Measurements from ENCODE around the gene CBFA2T3. TPM values are rescaled to one million over a fixed set of nuclear protein-coding genes. Genes with fewer than 3 reads are reported as not detected.

CBFA2T3 gene
- total RNA-seq, 1 experiment from 2014 or later = 2.1 TPM

DNA sequence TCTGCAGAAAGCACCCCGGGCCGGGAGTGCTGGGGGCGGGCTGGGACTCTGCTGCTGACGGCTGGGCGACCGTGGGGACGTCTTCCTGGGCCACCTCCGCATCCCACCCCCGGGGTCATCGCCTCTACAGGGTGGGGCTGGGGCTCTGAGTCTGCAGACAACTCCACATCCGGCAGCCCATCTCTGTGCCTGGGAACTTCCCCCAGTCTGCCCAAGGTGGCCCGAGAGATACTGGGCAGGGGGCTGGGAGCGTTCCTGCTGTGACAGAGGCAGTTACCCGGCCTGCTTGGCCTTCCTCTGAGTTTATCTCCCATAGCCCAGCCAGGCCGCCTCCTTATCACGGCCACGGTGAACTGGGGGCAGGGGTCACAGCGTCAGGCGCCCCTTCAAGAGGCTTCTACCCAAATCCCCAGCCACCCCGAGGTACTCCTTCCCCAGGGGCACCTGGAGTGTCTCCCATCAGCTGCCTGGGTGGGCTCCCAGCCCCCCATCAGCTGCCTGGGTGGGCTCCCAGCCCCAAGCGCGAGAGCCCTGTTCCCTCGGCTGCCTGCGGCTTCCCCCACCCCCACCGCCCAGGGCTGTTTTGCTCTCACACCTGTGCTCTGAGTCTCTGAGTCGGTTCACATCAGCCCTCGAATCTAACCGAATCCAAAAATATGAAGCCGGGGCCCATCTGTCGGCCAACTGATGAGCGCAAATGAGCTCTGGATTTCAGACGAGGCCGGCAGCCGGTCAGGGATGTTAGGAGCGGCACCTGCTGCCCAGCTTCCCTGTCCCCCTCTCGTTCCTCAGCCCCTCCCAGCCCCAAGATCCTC lies 15.6 kb upstream of the CBFA2T3 start:
- Histone ChIP-seq H3K27me3 (replicated peaks; ENCODE audit: control insufficient read depth, insufficient read depth, low read length) (no peaks in the 10 kb centered on the region; the same call in 1 of the 2 replicates), H3K9me3 (peaks cover 11% of the 10 kb centered on the region), H3K4me1 (no peaks in the 10 kb centered on the region), H3K4me3 (ENCODE audit: low read depth, low read length) (no peak overlapping the region), H3K36me3 (ENCODE audit: control insufficient read depth, insufficient read depth, low read length) (no peaks in the 10 kb centered on the region)
- DNase-seq = no peak
- ChIA-PET CTCF (interaction anchor here (0.7 kb wide), 1 partner anchor 167 kb away, joined by 5 read pairs; no protein-coding TSS in a partner anchor), POLR2A (no interaction called here)
- Mint-ChIP-seq H3K9me3 (ENCODE audit: unreplicated experiment) (peaks cover 6% of the 10 kb centered on the region), H3K27me3 (ENCODE audit: insufficient read depth, unreplicated experiment) (peaks cover 4% of the 10 kb centered on the region), H3K27ac (ENCODE audit: unreplicated experiment) (no peak overlapping the region), H3K4me1 (ENCODE audit: low read depth, unreplicated experiment) (no peaks in the 10 kb centered on the region), H3K36me3 (ENCODE audit: insufficient read depth, unreplicated experiment) (no peaks in the 10 kb centered on the region), H3K4me3 (ENCODE audit: unreplicated experiment) (no peak overlapping the region)
- intact Hi-C loops (cut with micrococcal nuclease; ENCODE audit: unreplicated experiment) = no loop called here
- TF ChIP-seq, protein P1, sequence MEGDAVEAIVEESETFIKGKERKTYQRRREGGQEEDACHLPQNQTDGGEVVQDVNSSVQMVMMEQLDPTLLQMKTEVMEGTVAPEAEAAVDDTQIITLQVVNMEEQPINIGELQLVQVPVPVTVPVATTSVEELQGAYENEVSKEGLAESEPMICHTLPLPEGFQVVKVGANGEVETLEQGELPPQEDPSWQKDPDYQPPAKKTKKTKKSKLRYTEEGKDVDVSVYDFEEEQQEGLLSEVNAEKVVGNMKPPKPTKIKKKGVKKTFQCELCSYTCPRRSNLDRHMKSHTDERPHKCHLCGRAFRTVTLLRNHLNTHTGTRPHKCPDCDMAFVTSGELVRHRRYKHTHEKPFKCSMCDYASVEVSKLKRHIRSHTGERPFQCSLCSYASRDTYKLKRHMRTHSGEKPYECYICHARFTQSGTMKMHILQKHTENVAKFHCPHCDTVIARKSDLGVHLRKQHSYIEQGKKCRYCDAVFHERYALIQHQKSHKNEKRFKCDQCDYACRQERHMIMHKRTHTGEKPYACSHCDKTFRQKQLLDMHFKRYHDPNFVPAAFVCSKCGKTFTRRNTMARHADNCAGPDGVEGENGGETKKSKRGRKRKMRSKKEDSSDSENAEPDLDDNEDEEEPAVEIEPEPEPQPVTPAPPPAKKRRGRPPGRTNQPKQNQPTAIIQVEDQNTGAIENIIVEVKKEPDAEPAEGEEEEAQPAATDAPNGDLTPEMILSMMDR (IDR thresholded peaks at IDR 0.05; ENCODE audit: insufficient read depth in 1 of 2, low read depth in 1 of 2, low read length in 1 of 2, severe bottlenecking in 1 of 2, unreplicated experiment in 1 of 2) = no peak
- no TSS peak for BruUV-seq (replicated peaks)

DNA sequence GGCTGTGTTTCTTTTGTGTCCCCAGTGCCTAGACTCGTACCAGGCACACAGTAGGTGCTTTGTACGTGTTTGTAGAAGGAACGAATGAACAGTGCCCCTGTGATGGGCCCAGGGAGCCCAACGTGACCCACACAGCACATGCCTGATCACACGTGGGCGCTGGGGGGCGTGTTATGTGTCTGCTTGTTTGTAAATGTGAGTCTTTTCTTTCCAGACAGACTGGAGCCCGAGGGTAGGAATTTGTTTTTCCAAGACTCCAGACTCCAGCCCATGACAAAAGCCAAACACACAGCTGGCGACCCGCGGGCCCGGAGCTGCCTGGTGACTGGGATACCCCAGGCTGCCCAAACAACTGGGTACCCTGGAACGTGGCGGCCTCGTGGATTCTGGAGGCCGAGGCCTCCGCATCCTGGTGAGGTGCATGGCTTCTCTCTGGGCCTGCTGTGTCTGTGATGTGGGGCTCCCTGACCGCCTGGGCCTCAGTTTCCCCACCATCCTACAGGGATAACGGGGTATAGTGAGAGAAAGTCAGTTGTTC lies 14.9 kb upstream of the CBFA2T3 start:
- ChIA-PET CTCF (no interaction called here), POLR2A (no interaction called here)
- no peaks in the 10 kb centered on the region; the same call in 1 of the 2 replicates for H3K27me3 ChIP-seq (replicated peaks; ENCODE audit: control insufficient read depth, insufficient read depth, low read length)
- Mint-ChIP-seq H3K27me3 (ENCODE audit: insufficient read depth, unreplicated experiment) (peaks cover 7% of the 10 kb centered on the region), H3K4me1 (ENCODE audit: low read depth, unreplicated experiment) (no peaks in the 10 kb centered on the region), H3K4me3 (ENCODE audit: unreplicated experiment) (no peak overlapping the region), H3K27ac (ENCODE audit: unreplicated experiment) (no peak overlapping the region), H3K36me3 (ENCODE audit: insufficient read depth, unreplicated experiment) (no peaks in the 10 kb centered on the region), H3K9me3 (ENCODE audit: unreplicated experiment) (no peaks in the 10 kb centered on the region)
- intact Hi-C loops (cut with micrococcal nuclease; ENCODE audit: unreplicated experiment) = no loop called here
- peaks cover 4% of the 10 kb centered on the region; the same call in 1 of the 2 replicates for H3K9me3 ChIP-seq
- no peaks in the 10 kb centered on the region for H3K4me1 ChIP-seq
- no peak for DNase-seq
- H3K36me3 ChIP-seq (ENCODE audit: control insufficient read depth, insufficient read depth, low read length) = no peaks in the 10 kb centered on the region
- H3K4me3 ChIP-seq (ENCODE audit: low read depth, low read length) = no peak overlapping the region
- TF ChIP-seq, protein P1 (IDR thresholded peaks at IDR 0.05; ENCODE audit: insufficient read depth in 1 of 2, low read depth in 1 of 2, low read length in 1 of 2, severe bottlenecking in 1 of 2, unreplicated experiment in 1 of 2) = no peak
- no TSS peak for BruUV-seq (replicated peaks)

DNA sequence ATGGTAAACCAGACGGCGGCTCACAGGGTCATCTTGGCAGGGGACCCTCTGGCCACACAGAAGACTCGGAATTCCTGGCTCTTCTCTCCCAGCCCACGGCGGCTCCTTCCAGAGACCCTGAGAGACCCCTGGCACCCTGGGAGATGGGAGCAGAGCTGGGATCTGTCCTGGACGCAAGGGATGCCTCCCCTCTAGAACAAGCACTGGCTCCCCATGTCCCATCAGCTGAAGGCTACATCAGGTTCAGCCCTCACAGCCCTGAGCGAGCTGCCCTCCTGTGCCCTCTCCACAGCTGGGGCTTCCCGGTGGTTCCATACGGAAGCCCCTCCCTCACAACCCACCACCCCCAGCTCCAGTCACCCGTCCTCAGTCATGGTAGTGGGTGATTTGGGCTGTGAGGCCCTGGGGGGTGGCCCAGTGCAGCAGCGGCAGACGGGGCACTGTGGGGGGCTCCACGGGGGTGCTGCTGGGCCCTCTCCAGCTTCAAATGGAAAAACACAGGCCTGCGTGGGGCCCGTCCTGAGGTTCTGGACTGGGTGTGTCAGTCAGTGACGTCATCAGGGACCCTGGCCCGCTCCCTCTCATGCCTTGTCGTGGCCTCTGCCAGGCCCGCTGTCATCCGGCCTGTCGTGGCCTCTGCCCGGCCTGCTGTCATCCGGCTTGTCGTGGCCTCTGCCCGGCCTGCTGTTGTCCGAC lies 13.0 kb upstream of the CBFA2T3 start:
- Mint-ChIP-seq H3K4me1 (ENCODE audit: low read depth, unreplicated experiment) (no peaks in the 10 kb centered on the region), H3K9me3 (ENCODE audit: unreplicated experiment) (no peaks in the 10 kb centered on the region), H3K4me3 (ENCODE audit: unreplicated experiment) (no peak overlapping the region), H3K27ac (ENCODE audit: unreplicated experiment) (no peak overlapping the region), H3K27me3 (ENCODE audit: insufficient read depth, unreplicated experiment) (peaks cover 7% of the 10 kb centered on the region), H3K36me3 (ENCODE audit: insufficient read depth, unreplicated experiment) (no peaks in the 10 kb centered on the region)
- CTCF ChIA-PET = no interaction called here
- TF ChIP-seq, protein P1 (IDR thresholded peaks at IDR 0.05; ENCODE audit: insufficient read depth in 1 of 2, low read depth in 1 of 2, low read length in 1 of 2, severe bottlenecking in 1 of 2, unreplicated experiment in 1 of 2) = no peak
- peaks cover 1% of the 10 kb centered on the region; the same call in 1 of the 2 replicates for H3K27me3 ChIP-seq (replicated peaks; ENCODE audit: control insufficient read depth, insufficient read depth, low read length)
- no TSS peak for BruUV-seq (replicated peaks)
- no peak for DNase-seq
- no peaks in the 10 kb centered on the region for H3K36me3 ChIP-seq (ENCODE audit: control insufficient read depth, insufficient read depth, low read length)
- no peak overlapping the region for H3K4me3 ChIP-seq (ENCODE audit: low read depth, low read length)
- H3K9me3 ChIP-seq = no peaks in the 10 kb centered on the region
- intact Hi-C loops (cut with micrococcal nuclease; ENCODE audit: unreplicated experiment) = no loop called here
- POLR2A ChIA-PET = no interaction called here
- H3K4me1 ChIP-seq = no peaks in the 10 kb centered on the region

Measured in Caco-2 (cell line).